Measurements from ENCODE around the gene TMOD3. TPM values are rescaled to one million over a fixed set of nuclear protein-coding genes. Genes with fewer than 3 reads are reported as not detected.

TMOD3 gene
- total and polyA plus RNA-seq, 2 donors (not counting 3 experiments of a cell fraction or from before 2014, with no cell fraction given): 10.4 to 64.3 TPM

DNA sequence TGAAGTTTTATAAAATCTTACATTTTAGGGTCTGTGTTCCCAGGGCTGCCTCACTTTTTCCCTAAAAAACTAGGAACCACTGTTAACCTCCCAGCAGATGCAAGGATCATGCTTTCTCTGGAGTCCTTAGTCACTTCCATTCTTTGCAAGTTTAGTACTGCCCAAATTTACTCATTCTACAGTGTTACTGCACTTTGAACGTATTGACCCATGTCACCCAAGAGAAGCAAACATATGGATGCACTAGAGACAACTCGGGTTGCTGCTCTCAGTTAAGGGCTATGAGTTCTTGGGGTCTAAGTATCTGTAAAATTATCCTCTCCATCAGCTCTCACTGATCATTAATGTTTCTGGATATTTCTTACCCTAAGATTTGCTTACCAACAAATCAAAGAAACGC is 83.1 kb downstream of the TMOD3 start:
- no peak for FAIRE-seq
- Histone ChIP-seq H3K4me1 (ENCODE audit: control insufficient read depth, extremely low read depth, insufficient read depth, low read length) (no peaks in the 10 kb centered on the region), H3K4me2 (ENCODE audit: insufficient read depth, low read length) (no peak overlapping the region), H2AFZ (ENCODE audit: low read depth, low read length) (no peak overlapping the region), H3K79me2 (ENCODE audit: control insufficient read depth, insufficient read depth, low read length) (no peaks in the 10 kb centered on the region), H3K9me3 (replicated peaks; ENCODE audit: control insufficient read depth, insufficient read depth, low read length) (no peaks in the 10 kb centered on the region), H3K9me1 (replicated peaks; ENCODE audit: control insufficient read depth, extremely low read depth, insufficient read depth, low read length) (no peaks in the 10 kb centered on the region), H3K9ac (replicated peaks; ENCODE audit: extremely low read depth, insufficient read depth, low read length) (no peak overlapping the region), H4K20me1 (replicated peaks; ENCODE audit: control insufficient read depth, extremely low read depth, insufficient read depth, low read length) (no peaks in the 10 kb centered on the region), H3K27me3 (ENCODE audit: control insufficient read depth in 2 of 2, insufficient read depth in 2 of 2, low read length in 2 of 2) (no peaks in the 10 kb centered on the region), H3K4me3 (replicated peaks in 1 of 3; ENCODE audit: insufficient read depth in 1 of 3, low read depth in 1 of 3, low read length in 3 of 3) (no peak overlapping the region), H3K36me3 (ENCODE audit: control insufficient read depth in 2 of 2, extremely low read depth in 1 of 2, insufficient read depth in 2 of 2, low read length in 2 of 2) (peaks cover 4 to 8% of the 10 kb centered on the region in 2 experiments), H3K27ac (ENCODE audit: insufficient read depth, low read depth, low read length) (no peak overlapping the region)
- POLR2A ChIA-PET: interaction anchor here (0.7 kb wide), 1 partner anchor 132 kb away, joined by 3 read pairs; no protein-coding TSS in a partner anchor
- CTCF ChIA-PET: no interaction called here
- TF ChIP-seq MYC (IDR thresholded peaks at IDR 0.05; ENCODE audit: low read depth, low read length) (no peak), EZH2 (IDR thresholded peaks at IDR 0.05; ENCODE audit: borderline replicate concordance, low read depth, low read length, severe bottlenecking) (no peak)
- intact Hi-C loops (cut with micrococcal nuclease) (no loop called here), dilution Hi-C loops (cut with MboI; ENCODE audit: extremely low pct_ligation_motif_present, low sequenced_read_pairs) (no loop called here)
- no peak for DNase-seq (ENCODE audit: low read depth, low spot score)
- no TSS peak for BruUV-seq (replicated peaks)

DNA sequence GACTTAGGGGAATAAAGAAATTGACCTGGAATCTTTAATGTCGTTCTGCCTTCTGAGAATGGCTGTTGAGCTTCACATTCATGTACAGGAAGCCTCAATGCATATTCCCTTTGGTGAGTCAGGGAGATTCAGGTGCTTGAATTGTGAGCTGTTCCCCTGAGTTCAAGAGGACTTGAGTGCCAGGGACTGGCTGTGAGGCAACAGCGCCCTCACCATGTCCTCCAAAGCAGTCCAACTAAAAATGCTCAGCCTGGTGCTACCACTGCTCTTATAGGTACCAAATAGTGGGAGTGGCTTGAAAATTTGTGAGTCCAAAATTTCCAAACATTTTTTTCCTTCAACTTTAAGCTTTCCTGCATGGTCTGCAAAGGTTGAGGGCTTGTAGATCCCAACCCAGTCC is 88.0 kb downstream of the TMOD3 start:
- H3K9me3 ChIP-seq (replicated peaks; ENCODE audit: control insufficient read depth, insufficient read depth, low read length): no peaks in the 10 kb centered on the region
- H2AFZ ChIP-seq (ENCODE audit: low read depth, low read length): no peak overlapping the region
- H3K79me2 ChIP-seq (ENCODE audit: control insufficient read depth, insufficient read depth, low read length): no peaks in the 10 kb centered on the region
- peak; percentile 47 for DNase-seq (ENCODE audit: low read depth, low spot score)
- H3K27ac ChIP-seq (ENCODE audit: insufficient read depth, low read depth, low read length): no peak overlapping the region
- H3K9ac ChIP-seq (replicated peaks; ENCODE audit: extremely low read depth, insufficient read depth, low read length): no peak overlapping the region
- H3K4me2 ChIP-seq (ENCODE audit: insufficient read depth, low read length): no peak overlapping the region
- ChIA-PET CTCF (interaction anchor here (0.6 to 1.9 kb wide), 14 partner anchors 9 to 272 kb away, joined by 3 to 10 read pairs (median 4); no protein-coding TSS in a partner anchor), POLR2A (interaction anchor here (0.7 kb wide), 1 partner anchor 22 kb away, joined by 3 read pairs; no protein-coding TSS in a partner anchor)
- no peaks in the 10 kb centered on the region for H3K4me1 ChIP-seq (ENCODE audit: control insufficient read depth, extremely low read depth, insufficient read depth, low read length)
- no peak for FAIRE-seq
- H3K4me3 ChIP-seq (replicated peaks in 1 of 3; ENCODE audit: insufficient read depth in 1 of 3, low read depth in 1 of 3, low read length in 3 of 3): no peak overlapping the region
- no peaks in the 10 kb centered on the region for H4K20me1 ChIP-seq (replicated peaks; ENCODE audit: control insufficient read depth, extremely low read depth, insufficient read depth, low read length)
- dilution Hi-C loops (cut with MboI; ENCODE audit: extremely low pct_ligation_motif_present, low sequenced_read_pairs) (no loop called here), intact Hi-C loops (cut with micrococcal nuclease) (no loop called here)
- no peaks in the 10 kb centered on the region for H3K27me3 ChIP-seq (ENCODE audit: control insufficient read depth in 2 of 2, insufficient read depth in 2 of 2, low read length in 2 of 2)
- no peaks in the 10 kb centered on the region for H3K9me1 ChIP-seq (replicated peaks; ENCODE audit: control insufficient read depth, extremely low read depth, insufficient read depth, low read length)
- peaks cover 9 to 12% of the 10 kb centered on the region in 2 experiments for H3K36me3 ChIP-seq (ENCODE audit: control insufficient read depth in 2 of 2, extremely low read depth in 1 of 2, insufficient read depth in 2 of 2, low read length in 2 of 2)
- TF ChIP-seq, protein P1, sequence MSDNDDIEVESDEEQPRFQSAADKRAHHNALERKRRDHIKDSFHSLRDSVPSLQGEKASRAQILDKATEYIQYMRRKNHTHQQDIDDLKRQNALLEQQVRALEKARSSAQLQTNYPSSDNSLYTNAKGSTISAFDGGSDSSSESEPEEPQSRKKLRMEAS (IDR thresholded peaks at IDR 0.05; ENCODE audit: insufficient read depth, insufficient read length): no peak
- TF ChIP-seq, protein P2, sequence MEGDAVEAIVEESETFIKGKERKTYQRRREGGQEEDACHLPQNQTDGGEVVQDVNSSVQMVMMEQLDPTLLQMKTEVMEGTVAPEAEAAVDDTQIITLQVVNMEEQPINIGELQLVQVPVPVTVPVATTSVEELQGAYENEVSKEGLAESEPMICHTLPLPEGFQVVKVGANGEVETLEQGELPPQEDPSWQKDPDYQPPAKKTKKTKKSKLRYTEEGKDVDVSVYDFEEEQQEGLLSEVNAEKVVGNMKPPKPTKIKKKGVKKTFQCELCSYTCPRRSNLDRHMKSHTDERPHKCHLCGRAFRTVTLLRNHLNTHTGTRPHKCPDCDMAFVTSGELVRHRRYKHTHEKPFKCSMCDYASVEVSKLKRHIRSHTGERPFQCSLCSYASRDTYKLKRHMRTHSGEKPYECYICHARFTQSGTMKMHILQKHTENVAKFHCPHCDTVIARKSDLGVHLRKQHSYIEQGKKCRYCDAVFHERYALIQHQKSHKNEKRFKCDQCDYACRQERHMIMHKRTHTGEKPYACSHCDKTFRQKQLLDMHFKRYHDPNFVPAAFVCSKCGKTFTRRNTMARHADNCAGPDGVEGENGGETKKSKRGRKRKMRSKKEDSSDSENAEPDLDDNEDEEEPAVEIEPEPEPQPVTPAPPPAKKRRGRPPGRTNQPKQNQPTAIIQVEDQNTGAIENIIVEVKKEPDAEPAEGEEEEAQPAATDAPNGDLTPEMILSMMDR (IDR thresholded peaks at IDR 0.05; ENCODE audit: extremely low read depth in 1 of 2, insufficient read depth in 1 of 2, low read depth in 1 of 2, low read length in 2 of 2): peak; percentile 21 to 41
- no TSS peak for BruUV-seq (replicated peaks)
